Activated naive CD8-positive, alpha-beta T cell treated with anti-CD3 and anti-CD28 coated beads, Interleukin-2, amount 50 U/mL, for 24 hours (primary cell): ENCODE results near the gene BSG.
A peak's percentile ranks its signal among the peaks of the same experiment; 100 is the strongest.
"Not testable (repeated sequence)": the region's sequence is repeated elsewhere in the genome, so short reads cannot be mapped to it uniquely, and the experiment has no call there.

Experiments used
- ATAC-seq: fragments of 150-1000 bp; cut with Tn5 transposase; one replicate; pipeline ENCODE4 v1.10.0; 2021
- DNase-seq: peaks from one replicate; pipeline ENCODE4 v3.0.0; 2021
- H3K27ac Mint-ChIP-seq: one replicate; pipeline ENCODE4 v1.8.0; 2021; ENCODE audit warnings: mild to moderate bottlenecking, mixed read lengths
- H3K27me3 Mint-ChIP-seq: one replicate; pipeline ENCODE4 v1.8.0; 2021; ENCODE audit warnings: mixed read lengths
- H3K36me3 Mint-ChIP-seq: one replicate; pipeline ENCODE4 v1.8.0; 2021; ENCODE audit warnings: low read depth, mixed read lengths
- H3K4me1 Mint-ChIP-seq: one replicate; pipeline ENCODE4 v1.8.0; 2021; ENCODE audit warnings: mixed read lengths
- H3K4me3 Mint-ChIP-seq: one replicate; pipeline ENCODE4 v1.8.0; 2021; ENCODE audit warnings: mild to moderate bottlenecking, moderate library complexity, mixed read lengths
- H3K9me3 Mint-ChIP-seq: one replicate; pipeline ENCODE4 v1.8.0; 2021; ENCODE audit warnings: mixed read lengths

The BSG gene

GRCh38 chr19:610801-611480 lies 38.5 kb downstream of the BSG start:
- Mint-ChIP-seq H3K9me3 (no peaks in the 10 kb centered on the region), H3K4me3 (peak overlapping the region; percentile 80), H3K36me3 (no peaks in the 10 kb centered on the region), H3K4me1 (peaks cover 32% of the 10 kb centered on the region), H3K27ac (peak overlapping the region; percentile 93), H3K27me3 (no peaks in the 10 kb centered on the region)
- DNase-seq (peak; percentile 63), ATAC-seq (peak; percentile 35)

DNA sequence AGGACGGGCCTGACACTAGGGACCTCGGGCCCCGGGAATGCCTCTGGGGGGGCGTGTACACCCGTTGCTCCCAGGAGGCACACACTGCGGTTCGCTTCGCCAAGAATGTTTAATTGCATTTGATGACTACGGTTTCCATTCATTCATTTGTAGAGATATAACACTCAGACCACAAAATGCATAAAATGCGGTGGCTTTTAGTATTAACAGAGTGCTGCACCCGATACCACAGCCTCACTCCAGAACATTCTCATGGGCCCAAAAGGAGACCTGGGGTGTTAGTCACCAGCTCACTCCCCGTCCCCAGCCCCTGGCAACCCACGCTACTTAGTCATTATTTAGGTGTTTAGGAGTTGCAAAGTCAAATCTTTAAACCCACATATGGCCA lies 39.1 kb downstream of the BSG start:
- no peaks in the 10 kb centered on the region for H3K9me3 Mint-ChIP-seq

DNA sequence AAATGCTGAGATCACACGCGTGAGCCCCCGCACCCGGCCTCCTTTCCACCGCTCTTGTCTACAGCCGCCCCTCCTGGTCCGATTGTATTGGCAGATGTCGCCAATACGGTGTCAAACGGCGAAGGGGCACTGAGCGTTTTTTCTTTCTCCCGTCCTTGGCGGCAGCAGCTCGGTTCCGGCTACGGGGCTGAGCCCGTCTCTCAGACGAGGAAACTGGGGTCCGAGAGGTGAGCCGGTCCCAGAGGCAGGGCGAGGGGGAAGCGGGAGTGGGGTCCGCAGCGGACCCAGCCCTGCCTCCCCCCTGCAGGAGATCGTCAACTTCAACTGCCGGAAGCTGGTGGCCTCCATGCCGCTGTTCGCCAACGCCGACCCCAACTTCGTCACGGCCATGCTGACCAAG lies 40.5 kb downstream of the BSG start:
- H3K4me3 Mint-ChIP-seq: no peak overlapping the region
- DNase-seq: no peak
- peaks cover 32% of the 10 kb centered on the region for H3K4me1 Mint-ChIP-seq
- no peaks in the 10 kb centered on the region for H3K27me3 Mint-ChIP-seq
- no peak overlapping the region for H3K27ac Mint-ChIP-seq
- no peaks in the 10 kb centered on the region for H3K9me3 Mint-ChIP-seq
- peaks cover 3% of the 10 kb centered on the region for H3K36me3 Mint-ChIP-seq
- no peak for ATAC-seq

More for the DNA sequence above, 39.1 kb downstream of the BSG start:
- DNase-seq: peak; percentile 60
- ATAC-seq: peak; percentile 84
- peaks cover 32% of the 10 kb centered on the region for H3K4me1 Mint-ChIP-seq
- no peaks in the 10 kb centered on the region for H3K27me3 Mint-ChIP-seq
- H3K27ac Mint-ChIP-seq: peak overlapping the region; percentile 93
- no peaks in the 10 kb centered on the region for H3K36me3 Mint-ChIP-seq
- peak overlapping the region; percentile 80 for H3K4me3 Mint-ChIP-seq

DNA sequence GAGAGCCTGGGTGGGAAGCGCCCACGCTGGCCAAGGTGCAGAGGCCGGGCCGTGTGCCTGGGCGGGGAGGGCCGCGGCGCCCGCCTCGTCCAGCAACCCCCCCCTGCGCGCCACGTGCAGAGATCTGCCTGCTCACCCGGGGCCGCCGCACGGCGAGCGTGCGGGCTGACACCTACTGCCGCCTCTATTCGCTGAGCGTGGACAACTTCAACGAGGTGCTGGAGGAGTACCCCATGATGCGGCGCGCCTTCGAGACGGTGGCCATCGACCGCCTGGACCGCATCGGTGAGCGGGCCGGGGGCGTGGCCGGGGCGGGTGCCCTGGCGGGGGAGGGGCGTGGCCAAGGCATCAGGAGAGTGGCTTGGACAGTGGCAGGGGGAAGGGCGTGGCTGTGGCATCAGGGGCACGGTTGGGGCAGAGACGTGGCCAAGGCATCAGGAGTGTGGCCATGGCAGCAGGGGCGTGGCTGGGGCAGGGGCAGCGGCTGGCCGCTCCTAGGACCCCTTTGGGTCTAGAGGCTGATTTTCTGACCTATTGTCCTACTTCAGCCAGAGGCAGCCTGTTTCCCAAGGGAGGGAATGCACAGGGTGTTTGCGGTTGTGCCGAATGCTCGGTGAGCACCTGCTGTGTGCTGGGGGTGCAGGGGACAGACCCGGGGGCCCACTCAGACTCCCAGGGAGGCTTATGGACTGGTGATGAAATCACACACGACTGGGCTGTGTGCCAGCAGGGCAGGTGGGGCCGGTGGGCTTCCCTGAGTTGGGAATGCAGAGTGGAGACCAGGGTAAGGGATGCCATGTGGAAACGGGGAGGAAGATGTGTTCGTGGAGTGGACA lies 41.6 kb downstream of the BSG start:
- no peak overlapping the region for H3K4me3 Mint-ChIP-seq

GRCh38 chr19:615619-616018 lies 43.2 kb downstream of the BSG start:
- ATAC-seq (no peak), DNase-seq (no peak)
- H3K36me3 Mint-ChIP-seq: peaks cover 9% of the 10 kb centered on the region
- H3K4me3 Mint-ChIP-seq: peak overlapping the region; percentile 33
- H3K27ac Mint-ChIP-seq: no peak overlapping the region
- H3K27me3 Mint-ChIP-seq: no peaks in the 10 kb centered on the region
- no peaks in the 10 kb centered on the region for H3K9me3 Mint-ChIP-seq
- peaks cover 26% of the 10 kb centered on the region for H3K4me1 Mint-ChIP-seq

More for the DNA sequence above, 41.6 kb downstream of the BSG start:
- Mint-ChIP-seq H3K27me3 (no peaks in the 10 kb centered on the region), H3K27ac (no peak overlapping the region), H3K9me3 (no peaks in the 10 kb centered on the region), H3K36me3 (peaks cover 6% of the 10 kb centered on the region), H3K4me1 (peaks cover 32% of the 10 kb centered on the region)
- ATAC-seq (no peak), DNase-seq (no peak)

DNA sequence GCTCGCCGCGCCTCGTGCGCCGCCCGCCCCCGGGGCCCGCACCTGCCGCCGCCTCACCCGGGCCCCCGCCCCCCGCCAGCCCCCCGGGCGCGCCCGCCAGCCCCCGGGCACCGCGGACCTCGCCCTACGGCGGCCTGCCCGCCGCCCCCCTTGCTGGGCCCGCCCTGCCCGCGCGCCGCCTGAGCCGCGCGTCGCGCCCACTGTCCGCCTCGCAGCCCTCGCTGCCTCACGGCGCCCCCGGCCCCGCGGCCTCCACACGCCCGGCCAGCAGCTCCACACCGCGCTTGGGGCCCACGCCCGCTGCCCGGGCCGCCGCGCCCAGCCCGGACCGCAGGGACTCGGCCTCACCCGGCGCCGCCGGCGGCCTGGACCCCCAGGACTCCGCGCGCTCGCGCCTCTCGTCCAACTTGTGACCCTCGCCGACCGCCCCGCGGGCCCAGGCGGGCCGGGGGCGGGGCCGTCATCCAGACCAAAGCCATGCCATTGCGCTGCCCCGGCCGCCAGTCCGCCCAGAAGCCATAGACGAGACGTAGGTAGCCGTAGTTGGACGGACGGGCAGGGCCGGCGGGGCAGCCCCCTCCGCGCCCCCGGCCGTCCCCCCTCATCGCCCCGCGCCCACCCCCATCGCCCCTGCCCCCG lies 43.8 kb downstream of the BSG start:
- DNase-seq (no peak), ATAC-seq (no peak)
- H3K4me3 Mint-ChIP-seq: no peak overlapping the region
- H3K9me3 Mint-ChIP-seq: no peaks in the 10 kb centered on the region
- H3K27ac Mint-ChIP-seq: no peak overlapping the region
- peaks cover 21% of the 10 kb centered on the region for H3K4me1 Mint-ChIP-seq
- H3K36me3 Mint-ChIP-seq: peaks cover 9% of the 10 kb centered on the region
- H3K27me3 Mint-ChIP-seq: no peaks in the 10 kb centered on the region

GRCh38 chr19:616747-617526 lies 44.5 kb downstream of the BSG start:
- no peak overlapping the region for H3K27ac Mint-ChIP-seq
- peaks cover 9% of the 10 kb centered on the region for H3K36me3 Mint-ChIP-seq
- no peaks in the 10 kb centered on the region for H3K9me3 Mint-ChIP-seq
- no peaks in the 10 kb centered on the region for H3K27me3 Mint-ChIP-seq
- no peak for DNase-seq
- peaks cover 13% of the 10 kb centered on the region for H3K4me1 Mint-ChIP-seq
- ATAC-seq: no peak
- H3K4me3 Mint-ChIP-seq: no peak overlapping the region

GRCh38 chr19:617551-618246 lies 45.3 kb downstream of the BSG start:
- Mint-ChIP-seq H3K27ac (no peak overlapping the region), H3K27me3 (no peaks in the 10 kb centered on the region), H3K9me3 (no peaks in the 10 kb centered on the region), H3K4me3 (no peak overlapping the region), H3K36me3 (peaks cover 9% of the 10 kb centered on the region), H3K4me1 (peaks cover 8% of the 10 kb centered on the region)
- no peak for ATAC-seq
- no peak for DNase-seq

- DNase-seq: no peak
- no peak for ATAC-seq
- no peaks in the 10 kb centered on the region for H3K9me3 Mint-ChIP-seq
- no peak overlapping the region for H3K27ac Mint-ChIP-seq
- peaks cover 3% of the 10 kb centered on the region for H3K4me1 Mint-ChIP-seq
- H3K27me3 Mint-ChIP-seq: no peaks in the 10 kb centered on the region
- H3K36me3 Mint-ChIP-seq: peaks cover 9% of the 10 kb centered on the region
- no peak overlapping the region for H3K4me3 Mint-ChIP-seq
Observed at GRCh38 chr19:618247-618619, 45.8 kb downstream of the BSG start.

DNA sequence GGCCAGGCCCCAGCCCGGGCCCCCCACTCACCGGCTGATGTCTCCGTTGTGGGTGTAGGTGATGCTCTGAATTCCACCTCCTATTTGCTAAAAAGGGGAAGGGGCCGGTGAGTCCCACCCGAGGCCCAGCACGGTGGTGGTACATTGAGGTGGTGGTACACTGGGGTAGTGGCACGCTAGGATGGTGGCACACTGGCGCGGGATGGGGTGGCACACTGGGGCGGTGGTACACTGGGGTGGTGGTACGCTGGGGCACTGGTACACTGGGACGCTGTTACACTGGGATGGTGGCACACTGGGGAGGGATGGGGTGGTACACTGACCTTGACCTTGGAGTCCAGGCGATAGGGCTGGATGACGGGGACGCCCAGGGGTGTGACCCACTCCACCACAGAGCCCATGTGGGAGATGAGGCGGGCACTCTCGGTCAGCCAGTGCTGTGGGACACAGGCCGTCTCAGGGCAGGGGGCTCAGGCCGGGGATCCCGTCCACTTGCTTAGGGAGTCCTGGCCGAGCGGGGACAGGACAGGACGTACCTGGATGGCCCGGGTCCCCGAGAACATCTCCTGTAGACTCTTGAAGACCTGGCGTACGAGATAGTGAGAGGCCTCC lies 46.4 kb downstream of the BSG start:
- H3K27me3 Mint-ChIP-seq: no peaks in the 10 kb centered on the region
- no peaks in the 10 kb centered on the region for H3K9me3 Mint-ChIP-seq
- no peak overlapping the region for H3K4me3 Mint-ChIP-seq
- peaks cover 3% of the 10 kb centered on the region for H3K4me1 Mint-ChIP-seq
- ATAC-seq (no peak), DNase-seq (no peak)
- peaks cover 10% of the 10 kb centered on the region for H3K36me3 Mint-ChIP-seq
- no peak overlapping the region for H3K27ac Mint-ChIP-seq

DNA sequence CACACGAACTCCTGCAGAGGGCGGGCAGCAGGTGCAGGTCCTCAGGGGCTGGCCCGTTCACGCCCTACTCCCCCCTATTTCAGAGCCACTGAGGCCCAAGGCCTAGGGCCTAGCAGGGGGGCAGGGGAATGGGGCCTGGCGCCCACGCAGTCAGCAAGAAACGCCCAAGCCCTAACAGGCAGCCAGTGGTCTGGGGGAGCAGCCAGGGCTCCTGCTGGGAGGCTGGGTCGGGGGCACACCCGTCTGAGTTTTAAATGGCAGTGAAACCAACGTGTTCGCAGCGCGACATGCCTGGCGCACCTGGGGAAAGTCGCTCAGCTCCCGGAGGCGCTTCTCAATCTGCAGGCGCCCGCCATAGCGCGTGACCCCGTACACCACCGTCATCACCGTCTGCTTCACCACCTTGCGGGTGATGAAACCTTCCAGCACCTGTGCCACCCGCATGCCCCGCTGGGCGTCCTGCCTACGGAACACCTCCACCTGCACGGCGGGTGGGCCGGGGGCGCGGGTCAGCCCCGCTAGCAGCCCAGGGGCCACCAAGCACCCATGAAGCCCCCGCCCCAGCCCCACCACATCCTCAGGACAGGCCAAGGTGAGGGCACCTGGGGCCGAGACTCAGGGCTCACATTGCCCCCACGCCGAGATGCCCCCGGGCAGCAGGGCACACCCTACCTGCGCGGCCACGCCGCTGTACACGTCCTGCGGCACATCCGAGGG lies 47.0 kb downstream of the BSG start:
- ATAC-seq (no peak), DNase-seq (no peak)
- Mint-ChIP-seq H3K27ac (no peak overlapping the region), H3K4me1 (peaks cover 3% of the 10 kb centered on the region), H3K9me3 (no peaks in the 10 kb centered on the region), H3K36me3 (peaks cover 11% of the 10 kb centered on the region), H3K4me3 (no peak overlapping the region), H3K27me3 (no peaks in the 10 kb centered on the region)

GRCh38 chr19:620166-620862 lies 47.9 kb downstream of the BSG start:
- no peak for DNase-seq
- H3K27ac Mint-ChIP-seq: no peak overlapping the region
- no peak overlapping the region for H3K4me3 Mint-ChIP-seq
- H3K27me3 Mint-ChIP-seq: no peaks in the 10 kb centered on the region
- H3K36me3 Mint-ChIP-seq: peaks cover 12% of the 10 kb centered on the region
- no peaks in the 10 kb centered on the region for H3K9me3 Mint-ChIP-seq
- H3K4me1 Mint-ChIP-seq: peaks cover 3% of the 10 kb centered on the region
- ATAC-seq: no peak

- H3K9me3 Mint-ChIP-seq, H3K27ac Mint-ChIP-seq, ATAC-seq, H3K4me1 Mint-ChIP-seq, DNase-seq, H3K27me3 Mint-ChIP-seq, H3K4me3 Mint-ChIP-seq: not testable (repeated sequence)
- H3K36me3 Mint-ChIP-seq: peaks cover 15% of the 10 kb centered on the region
Observed at GRCh38 chr19:621191-621590, 48.8 kb downstream of the BSG start.
